ENCODE results near the gene LY6G6D. TPM values are rescaled to one million over a fixed set of nuclear protein-coding genes. Genes with fewer than 3 reads are reported as not detected.

LY6G6D gene
- total and polyA plus RNA-seq, 2 of the 13 experiments (the other 11 are each of a cell fraction or from before 2014, with no cell fraction given) = not detected

DNA sequence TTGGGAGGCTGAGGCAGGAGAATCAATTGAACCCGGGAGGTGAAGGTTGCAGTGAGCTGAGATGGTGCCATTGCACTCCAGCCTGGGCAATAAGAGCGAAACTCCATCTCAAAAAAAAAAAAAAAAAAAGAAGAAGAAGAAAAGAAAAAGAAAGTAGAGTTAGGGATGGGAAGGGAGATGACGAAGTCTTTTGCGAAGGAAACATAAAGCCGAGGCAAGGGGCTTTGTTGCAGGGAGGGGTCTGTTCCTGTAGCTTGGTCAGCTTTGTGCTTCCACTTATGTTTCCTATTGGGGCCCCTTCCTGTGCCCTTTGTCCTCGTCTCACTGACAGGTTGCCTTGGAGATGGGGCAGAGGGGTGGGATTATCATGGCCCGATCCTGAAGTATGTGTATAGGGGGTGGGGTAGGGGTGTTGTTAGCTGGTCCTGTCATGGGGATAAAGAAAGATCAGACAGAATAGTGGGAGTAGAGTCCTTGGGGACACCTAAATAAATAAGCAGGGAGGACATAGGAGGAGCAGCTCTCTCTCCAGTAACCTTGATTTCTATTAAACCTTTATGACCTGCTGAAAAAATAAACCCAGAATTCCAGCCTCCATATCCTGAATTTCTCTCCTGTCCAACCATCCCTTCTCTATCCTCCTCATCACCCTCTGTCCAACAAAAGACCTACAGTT lies 22.3 kb downstream of the LY6G6D start (continued):
- TF ChIP-seq MAZ (IDR thresholded peaks at IDR 0.05; ENCODE audit: borderline replicate concordance, low read depth, low read length) (peak; percentile 70), MAZ (CRISPR knock-in tag; IDR thresholded peaks at IDR 0.05; ENCODE audit: low read depth) (no peak), RXRA (CRISPR knock-in tag; IDR thresholded peaks at IDR 0.05) (peak; percentile 87; the same call in 1 of the 2 replicates), KDM1A (CRISPR knock-in tag; IDR thresholded peaks at IDR 0.05) (0 out of 2 replicates have a peak, but pooled peaks have one; percentile 7), MAF1 (CRISPR knock-in tag; IDR thresholded peaks at IDR 0.05; ENCODE audit: borderline replicate concordance) (no peak), RNF2 (conservative IDR thresholded peaks at IDR 0.05; ENCODE audit: low read depth) (no peak), ZNF367 (CRISPR knock-in tag; IDR thresholded peaks at IDR 0.05; ENCODE audit: borderline replicate concordance) (no peak)
- TF ChIP-seq, protein P1, sequence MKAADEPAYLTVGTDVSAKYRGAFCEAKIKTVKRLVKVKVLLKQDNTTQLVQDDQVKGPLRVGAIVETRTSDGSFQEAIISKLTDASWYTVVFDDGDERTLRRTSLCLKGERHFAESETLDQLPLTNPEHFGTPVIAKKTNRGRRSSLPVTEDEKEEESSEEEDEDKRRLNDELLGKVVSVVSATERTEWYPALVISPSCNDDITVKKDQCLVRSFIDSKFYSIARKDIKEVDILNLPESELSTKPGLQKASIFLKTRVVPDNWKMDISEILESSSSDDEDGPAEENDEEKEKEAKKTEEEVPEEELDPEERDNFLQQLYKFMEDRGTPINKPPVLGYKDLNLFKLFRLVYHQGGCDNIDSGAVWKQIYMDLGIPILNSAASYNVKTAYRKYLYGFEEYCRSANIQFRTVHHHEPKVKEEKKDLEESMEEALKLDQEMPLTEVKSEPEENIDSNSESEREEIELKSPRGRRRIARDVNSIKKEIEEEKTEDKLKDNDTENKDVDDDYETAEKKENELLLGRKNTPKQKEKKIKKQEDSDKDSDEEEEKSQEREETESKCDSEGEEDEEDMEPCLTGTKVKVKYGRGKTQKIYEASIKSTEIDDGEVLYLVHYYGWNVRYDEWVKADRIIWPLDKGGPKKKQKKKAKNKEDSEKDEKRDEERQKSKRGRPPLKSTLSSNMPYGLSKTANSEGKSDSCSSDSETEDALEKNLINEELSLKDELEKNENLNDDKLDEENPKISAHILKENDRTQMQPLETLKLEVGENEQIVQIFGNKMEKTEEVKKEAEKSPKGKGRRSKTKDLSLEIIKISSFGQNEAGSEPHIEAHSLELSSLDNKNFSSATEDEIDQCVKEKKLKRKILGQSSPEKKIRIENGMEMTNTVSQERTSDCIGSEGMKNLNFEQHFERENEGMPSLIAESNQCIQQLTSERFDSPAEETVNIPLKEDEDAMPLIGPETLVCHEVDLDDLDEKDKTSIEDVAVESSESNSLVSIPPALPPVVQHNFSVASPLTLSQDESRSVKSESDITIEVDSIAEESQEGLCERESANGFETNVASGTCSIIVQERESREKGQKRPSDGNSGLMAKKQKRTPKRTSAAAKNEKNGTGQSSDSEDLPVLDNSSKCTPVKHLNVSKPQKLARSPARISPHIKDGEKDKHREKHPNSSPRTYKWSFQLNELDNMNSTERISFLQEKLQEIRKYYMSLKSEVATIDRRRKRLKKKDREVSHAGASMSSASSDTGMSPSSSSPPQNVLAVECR (CRISPR knock-in tag; IDR thresholded peaks at IDR 0.05; ENCODE audit: borderline replicate concordance) = peak; percentile 53; the same call in 1 of the 2 replicates
- TF ChIP-seq, protein P2, sequence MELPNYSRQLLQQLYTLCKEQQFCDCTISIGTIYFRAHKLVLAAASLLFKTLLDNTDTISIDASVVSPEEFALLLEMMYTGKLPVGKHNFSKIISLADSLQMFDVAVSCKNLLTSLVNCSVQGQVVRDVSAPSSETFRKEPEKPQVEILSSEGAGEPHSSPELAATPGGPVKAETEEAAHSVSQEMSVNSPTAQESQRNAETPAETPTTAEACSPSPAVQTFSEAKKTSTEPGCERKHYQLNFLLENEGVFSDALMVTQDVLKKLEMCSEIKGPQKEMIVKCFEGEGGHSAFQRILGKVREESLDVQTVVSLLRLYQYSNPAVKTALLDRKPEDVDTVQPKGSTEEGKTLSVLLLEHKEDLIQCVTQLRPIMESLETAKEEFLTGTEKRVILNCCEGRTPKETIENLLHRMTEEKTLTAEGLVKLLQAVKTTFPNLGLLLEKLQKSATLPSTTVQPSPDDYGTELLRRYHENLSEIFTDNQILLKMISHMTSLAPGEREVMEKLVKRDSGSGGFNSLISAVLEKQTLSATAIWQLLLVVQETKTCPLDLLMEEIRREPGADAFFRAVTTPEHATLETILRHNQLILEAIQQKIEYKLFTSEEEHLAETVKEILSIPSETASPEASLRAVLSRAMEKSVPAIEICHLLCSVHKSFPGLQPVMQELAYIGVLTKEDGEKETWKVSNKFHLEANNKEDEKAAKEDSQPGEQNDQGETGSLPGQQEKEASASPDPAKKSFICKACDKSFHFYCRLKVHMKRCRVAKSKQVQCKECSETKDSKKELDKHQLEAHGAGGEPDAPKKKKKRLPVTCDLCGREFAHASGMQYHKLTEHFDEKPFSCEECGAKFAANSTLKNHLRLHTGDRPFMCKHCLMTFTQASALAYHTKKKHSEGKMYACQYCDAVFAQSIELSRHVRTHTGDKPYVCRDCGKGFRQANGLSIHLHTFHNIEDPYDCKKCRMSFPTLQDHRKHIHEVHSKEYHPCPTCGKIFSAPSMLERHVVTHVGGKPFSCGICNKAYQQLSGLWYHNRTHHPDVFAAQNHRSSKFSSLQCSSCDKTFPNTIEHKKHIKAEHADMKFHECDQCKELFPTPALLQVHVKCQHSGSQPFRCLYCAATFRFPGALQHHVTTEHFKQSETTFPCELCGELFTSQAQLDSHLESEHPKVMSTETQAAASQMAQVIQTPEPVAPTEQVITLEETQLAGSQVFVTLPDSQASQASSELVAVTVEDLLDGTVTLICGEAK (IDR thresholded peaks at IDR 0.05) = no peak
- TF ChIP-seq, protein P2 (CRISPR knock-in tag; IDR thresholded peaks at IDR 0.05) = peak; percentile 63; the same call in 1 of the 2 replicates
- TF ChIP-seq, protein P3, sequence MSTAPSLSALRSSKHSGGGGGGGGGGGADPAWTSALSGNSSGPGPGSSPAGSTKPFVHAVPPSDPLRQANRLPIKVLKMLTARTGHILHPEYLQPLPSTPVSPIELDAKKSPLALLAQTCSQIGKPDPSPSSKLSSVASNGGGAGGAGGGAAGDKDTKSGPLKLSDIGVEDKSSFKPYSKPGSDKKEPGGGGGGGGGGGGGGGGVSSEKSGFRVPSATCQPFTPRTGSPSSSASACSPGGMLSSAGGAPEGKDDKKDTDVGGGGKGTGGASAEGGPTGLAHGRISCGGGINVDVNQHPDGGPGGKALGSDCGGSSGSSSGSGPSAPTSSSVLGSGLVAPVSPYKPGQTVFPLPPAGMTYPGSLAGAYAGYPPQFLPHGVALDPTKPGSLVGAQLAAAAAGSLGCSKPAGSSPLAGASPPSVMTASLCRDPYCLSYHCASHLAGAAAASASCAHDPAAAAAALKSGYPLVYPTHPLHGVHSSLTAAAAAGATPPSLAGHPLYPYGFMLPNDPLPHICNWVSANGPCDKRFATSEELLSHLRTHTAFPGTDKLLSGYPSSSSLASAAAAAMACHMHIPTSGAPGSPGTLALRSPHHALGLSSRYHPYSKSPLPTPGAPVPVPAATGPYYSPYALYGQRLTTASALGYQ (CRISPR knock-in tag; IDR thresholded peaks at IDR 0.05) = peak; percentile 87
- TF ChIP-seq, protein P4, sequence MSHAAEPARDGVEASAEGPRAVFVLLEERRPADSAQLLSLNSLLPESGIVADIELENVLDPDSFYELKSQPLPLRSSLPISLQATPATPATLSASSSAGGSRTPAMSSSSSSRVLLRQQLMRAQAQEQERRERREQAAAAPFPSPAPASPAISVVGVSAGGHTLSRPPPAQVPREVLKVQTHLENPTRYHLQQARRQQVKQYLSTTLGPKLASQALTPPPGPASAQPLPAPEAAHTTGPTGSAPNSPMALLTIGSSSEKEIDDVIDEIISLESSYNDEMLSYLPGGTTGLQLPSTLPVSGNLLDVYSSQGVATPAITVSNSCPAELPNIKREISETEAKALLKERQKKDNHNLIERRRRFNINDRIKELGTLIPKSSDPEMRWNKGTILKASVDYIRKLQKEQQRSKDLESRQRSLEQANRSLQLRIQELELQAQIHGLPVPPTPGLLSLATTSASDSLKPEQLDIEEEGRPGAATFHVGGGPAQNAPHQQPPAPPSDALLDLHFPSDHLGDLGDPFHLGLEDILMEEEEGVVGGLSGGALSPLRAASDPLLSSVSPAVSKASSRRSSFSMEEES (CRISPR knock-in tag; IDR thresholded peaks at IDR 0.05) = peak; percentile 55

Data from HepG2 (cell line).